Midbrain (tissue), 1 donor: Measurements from ENCODE around the gene BMP8A.
"Not testable (repeated sequence)": the region's sequence is repeated elsewhere in the genome, so short reads cannot be mapped to it uniquely, and the experiment has no call there.

Experiments
- DNase-seq: peaks from one replicate; lab custom pipeline; 2025; lab: John Stamatoyannopoulos, UW

BMP8A gene

DNA sequence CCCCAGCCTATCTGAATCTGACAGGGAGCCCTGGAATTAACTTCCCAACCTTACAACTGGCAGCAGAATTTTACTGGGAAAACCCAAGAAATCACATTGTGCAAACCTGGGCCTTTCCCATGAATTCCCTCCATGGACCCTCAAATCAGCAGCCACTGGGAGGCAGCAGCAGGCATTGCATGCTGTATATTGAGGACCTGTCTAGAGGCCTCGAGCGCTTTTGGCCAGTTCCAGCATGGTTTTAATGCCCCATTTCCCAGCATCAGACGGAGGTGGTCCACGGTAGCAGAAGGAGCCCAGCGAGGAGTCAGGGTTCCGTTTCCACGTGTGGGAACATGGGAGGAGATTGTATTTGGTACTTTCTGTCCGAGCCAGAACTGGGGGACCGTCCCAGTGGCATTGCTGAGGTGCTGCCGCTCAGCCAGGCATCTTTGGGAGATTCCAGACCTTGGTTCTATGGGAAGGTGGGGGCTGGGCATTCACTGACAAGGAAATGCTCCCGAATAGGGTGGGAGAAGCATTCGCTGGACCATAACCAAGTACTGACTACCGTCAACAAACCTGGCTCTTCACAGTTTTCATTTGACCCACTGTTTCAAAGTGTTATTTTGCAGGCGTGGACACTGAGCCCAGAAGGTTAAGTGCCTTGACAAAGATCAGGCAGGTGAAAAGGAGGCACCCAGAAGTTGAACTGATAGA, 15.9 kb downstream of the BMP8A start:
- peak; percentile 22 for DNase-seq

DNA sequence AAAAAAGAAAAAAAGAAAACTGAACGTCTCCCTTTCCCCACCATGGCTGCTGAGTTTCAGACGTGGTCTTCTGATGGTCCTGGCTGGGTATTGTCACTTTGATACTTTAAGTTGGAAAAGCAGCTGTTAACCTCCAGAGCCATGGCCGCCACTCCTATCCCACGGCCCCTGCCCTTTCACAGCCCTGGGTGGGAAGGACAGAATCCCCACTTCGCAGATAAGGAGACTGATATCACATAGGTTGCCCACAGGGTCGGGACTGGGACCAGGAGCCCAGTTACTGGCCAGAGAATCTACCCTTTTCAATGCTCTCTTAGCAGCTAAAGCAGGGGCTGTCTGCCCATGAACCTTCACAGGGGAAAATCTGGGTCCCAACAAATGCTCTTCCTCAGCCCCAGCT, 16.8 kb downstream of the BMP8A start:
- DNase-seq, result no peak

DNA sequence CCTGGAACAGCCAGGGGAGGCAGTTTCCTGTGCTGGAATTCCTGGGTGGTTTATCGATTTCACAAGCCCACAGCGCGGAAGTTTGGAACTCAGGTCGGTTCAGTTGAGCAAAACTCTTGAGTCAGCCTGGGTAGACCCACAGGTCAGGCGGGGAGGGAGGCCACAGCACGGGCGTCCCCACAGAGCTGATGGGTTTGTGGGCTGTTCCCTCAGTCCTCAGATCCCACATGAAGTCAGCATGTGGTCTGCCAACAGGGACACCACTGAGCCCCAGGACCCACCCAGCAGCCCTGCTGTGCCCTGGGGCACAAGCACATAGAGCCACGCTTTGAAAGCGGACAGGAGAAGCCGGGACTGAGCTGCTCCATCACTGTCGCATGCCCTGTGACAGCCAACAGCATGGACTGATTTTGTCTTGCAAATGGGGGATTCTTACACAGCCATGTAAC, 17.4 kb downstream of the BMP8A start:
- no peak for DNase-seq

DNA sequence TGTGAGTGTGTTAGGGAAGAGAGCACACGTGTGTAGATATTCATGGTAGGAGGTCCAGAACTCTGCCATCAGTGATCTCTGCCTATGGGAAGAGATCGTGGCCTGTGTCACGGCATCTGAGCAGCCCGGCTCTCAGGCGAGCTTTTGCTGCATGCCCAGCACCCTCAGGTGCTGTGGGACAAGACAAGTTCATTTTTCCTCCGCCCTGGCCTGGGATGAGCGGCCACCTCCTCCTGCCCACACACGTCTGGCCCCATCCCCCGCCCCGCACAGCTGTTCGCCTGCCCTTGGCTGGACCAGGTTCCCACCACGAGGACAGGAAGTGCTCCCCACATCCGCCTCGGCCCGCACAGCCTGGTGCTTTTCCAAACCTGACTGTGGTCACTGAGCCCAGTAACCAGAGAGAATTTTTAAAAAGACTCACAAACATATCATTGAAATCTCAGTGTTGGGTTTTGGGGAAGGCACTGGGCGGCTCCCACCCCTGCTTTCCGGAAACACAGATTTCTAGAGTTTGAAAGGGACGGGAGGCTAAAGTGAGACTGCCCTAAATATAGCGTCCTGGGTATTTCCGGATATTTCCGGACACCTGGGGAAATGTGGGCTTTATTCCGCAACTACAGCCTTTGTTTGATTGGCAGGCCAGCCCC, 18.0 kb downstream of the BMP8A start:
- DNase-seq, result no peak

DNA sequence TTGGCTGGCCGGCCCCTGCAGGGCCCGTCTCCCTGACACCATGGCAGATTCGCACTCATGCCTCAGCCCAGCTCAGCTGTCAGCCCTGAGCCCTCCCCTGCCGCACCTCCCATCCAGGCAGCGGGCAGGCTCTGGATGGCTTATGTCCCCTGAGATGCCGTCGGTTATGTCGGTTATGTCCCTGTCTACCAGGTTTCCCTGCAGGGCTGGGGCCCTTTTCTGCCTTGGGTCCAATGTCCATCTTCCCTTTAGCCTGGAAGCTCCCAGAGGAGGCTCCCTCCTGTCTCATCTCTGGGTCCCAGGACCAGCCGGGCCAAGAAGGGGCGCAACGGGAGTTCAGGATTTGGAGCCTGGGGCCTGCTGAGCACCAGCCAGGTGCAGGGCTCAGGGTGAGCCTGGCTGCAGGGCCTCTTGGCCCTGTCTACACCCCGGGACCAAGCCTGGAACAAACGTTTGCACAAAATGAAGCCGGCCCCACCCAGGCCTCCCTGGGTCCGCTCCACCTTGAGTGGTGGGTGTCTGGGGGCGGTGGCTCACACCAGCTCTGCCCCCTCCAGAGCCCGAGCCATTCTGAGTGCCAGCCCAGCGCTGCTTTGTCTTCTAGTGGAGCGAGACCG, 19.2 kb downstream of the BMP8A start:
- DNase-seq, result not testable (repeated sequence)

DNA sequence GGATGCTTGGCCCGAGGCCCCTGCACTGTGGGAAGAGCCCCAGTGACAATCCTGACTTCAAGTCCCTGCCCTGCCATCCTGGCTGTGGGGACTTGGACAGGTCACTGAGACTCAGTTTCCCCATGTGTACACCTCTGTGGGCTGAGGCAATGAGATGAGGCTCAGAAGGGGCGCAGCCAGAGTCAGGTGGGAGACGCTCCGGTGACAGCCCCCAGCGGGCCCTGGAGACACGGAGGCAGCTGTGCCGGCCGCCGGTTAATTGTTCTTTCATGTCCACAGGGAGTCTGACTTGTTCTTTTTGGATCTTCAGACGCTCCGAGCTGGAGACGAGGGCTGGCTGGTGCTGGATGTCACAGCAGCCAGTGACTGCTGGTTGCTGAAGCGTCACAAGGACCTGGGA, 20.0 kb downstream of the BMP8A start:
- DNase-seq, result not testable (repeated sequence)

DNA sequence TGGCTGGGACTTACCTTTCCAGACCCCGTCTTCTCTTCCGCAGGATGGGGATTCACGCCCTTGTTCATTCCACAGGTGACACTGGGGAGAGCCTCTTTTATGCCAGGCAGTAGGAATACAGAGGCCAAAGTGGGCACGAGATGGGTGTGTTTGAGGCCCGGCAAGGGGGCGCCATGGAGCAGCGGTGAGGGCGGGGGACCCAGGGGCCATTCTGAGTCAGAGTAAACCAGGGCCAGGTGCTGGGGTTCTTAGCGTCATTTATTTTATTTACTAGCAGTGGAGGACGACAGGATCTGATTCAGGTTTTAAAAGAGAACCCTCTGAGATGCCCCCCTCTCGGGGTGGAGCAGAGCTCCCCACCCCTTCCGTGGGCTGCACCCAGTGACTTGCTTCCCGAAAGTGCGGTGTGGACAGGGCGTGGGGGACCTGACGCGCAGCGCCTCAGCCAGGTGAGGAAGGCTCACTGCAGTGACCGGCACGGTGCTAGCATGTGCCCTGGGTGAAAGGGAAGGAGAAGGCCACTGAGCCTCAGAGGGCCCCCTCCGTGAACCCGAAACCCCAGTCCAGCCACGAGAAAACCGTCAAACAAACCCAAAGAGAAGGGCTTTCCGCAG, 20.9 kb downstream of the BMP8A start:
- not testable (repeated sequence) for DNase-seq

DNA sequence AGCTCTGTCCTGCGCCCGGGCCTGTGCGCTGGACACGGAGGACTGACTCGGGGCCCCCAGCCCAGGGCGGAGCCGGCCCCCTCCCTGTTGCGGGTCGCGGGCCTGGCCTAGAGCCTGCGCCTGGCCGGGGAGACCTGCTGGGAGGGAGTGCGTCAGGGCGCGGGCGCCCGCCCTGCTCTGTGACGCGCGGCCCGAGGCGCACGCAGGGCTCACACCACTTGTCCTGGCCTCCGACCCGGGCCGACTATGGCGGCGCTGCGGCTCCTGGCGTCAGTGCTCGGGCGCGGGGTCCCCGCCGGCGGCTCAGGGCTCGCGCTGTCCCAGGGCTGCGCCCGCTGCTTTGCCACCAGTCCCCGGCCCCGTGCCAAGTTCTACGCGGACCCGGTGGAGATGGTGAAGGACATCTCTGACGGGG, 23.3 kb downstream of the BMP8A start:
- DNase-seq, result not testable (repeated sequence)

DNA sequence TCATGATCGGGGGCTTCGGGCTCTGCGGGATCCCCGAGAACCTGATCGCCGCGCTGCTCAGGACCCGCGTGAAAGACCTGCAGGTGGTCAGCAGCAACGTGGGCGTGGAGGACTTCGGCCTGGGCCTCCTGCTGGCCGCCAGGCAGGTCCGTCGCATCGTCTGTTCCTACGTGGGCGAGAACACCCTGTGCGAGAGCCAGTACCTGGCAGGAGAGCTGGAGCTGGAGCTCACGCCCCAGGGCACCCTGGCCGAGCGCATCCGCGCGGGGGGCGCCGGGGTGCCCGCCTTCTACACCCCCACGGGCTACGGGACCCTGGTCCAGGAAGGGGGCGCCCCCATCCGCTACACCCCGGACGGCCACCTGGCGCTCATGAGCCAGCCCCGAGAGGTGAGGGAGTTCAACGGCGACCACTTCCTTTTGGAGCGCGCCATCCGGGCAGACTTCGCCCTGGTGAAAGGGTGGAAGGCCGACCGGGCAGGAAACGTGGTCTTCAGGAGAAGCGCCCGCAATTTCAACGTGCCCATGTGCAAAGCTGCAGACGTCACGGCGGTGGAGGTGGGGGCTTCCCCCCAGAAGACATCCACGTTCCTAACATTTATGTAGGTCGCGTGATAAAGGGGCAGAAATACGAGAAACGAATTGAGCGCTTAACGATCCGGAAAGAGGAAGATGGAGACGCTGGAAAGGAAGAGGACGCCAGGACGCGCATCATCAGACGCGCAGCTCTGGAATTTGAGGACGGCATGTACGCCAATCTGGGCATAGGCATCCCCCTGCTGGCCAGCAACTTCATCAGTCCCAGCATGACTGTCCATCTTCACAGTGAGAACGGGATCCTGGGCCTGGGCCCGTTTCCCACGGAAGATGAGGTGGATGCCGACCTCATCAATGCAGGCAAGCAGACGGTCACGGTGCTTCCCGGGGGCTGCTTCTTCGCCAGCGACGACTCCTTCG, 24.0 kb downstream of the BMP8A start:
- DNase-seq, result not testable (repeated sequence)

DNA sequence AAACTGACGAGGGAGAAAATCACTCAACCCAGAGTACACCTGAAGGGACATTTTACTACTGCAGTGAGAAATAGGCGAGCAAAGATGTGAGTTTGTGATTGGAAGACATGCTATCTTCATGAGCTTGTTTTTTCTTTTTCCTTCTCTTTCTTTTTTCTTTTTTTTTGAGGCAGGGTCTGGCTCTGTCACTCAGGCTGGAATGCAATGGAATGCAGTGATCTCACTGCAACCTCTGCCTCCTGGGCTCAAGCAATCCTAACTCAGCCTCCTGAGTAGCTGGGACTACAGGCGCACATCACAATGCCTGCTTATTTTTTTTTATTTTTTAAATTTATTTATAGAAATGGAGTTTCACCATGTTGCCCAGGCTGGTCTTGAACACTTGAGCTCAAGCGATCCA, 25.4 kb downstream of the BMP8A start:
- not testable (repeated sequence) for DNase-seq

DNA sequence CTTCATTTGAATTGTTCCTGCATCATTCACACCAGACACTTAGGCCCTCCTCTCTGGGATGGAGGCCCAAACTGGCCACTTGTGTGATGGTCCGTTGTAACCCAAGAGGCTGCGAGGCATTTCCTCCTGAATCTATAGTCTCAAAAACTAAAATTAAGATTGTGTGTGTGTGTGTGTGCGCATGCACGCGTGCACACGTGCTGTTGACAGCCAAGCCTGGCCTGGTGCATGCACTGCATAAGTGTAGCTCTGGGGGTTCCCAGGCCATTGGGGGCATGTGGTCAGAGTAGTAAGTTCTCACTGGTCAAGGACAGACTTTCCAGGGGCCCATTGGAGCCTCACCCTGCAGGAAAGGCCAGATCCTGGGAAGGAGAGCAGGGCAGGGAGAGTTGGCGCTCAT, 26.5 kb downstream of the BMP8A start:
- not testable (repeated sequence) for DNase-seq

DNA sequence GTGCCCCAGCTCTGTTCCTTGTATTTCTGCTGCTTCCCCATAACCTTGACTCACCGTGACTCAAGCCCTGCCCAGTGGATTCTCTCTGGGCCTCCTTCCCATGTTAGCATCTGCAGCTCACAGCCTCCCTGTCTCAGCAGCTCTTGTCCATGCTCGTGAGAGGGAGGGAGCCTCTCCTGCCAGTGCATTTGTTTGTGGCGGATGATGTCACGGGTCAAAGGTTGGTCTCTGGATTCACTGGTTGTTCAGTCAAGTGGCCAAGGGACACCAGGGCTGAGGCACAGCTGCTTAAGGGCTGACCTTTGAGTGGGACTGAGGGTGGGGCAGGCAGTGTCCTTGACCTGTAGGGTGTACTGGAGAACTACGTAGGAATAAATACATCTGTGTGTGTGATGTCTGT, 27.9 kb downstream of the BMP8A start:
- not testable (repeated sequence) for DNase-seq

DNA sequence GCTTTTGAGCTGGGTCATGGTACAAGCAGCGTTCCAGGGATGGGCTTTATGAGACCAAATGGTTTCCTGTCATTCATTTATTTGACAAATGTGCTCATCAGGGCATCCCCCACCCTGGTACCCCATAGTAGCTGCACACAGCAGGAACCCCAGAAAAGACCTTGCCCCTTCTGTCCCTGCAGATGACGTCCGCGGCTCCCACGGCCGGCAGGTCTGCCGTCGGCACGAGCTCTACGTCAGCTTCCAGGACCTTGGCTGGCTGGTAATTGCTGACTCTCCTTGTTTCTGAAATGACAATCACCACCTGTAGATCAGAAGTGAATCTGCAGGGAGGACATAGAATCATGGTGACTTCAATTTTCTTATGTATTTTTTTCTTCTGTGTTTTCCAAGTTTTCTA, 30.8 kb downstream of the BMP8A start:
- not testable (repeated sequence) for DNase-seq

DNA sequence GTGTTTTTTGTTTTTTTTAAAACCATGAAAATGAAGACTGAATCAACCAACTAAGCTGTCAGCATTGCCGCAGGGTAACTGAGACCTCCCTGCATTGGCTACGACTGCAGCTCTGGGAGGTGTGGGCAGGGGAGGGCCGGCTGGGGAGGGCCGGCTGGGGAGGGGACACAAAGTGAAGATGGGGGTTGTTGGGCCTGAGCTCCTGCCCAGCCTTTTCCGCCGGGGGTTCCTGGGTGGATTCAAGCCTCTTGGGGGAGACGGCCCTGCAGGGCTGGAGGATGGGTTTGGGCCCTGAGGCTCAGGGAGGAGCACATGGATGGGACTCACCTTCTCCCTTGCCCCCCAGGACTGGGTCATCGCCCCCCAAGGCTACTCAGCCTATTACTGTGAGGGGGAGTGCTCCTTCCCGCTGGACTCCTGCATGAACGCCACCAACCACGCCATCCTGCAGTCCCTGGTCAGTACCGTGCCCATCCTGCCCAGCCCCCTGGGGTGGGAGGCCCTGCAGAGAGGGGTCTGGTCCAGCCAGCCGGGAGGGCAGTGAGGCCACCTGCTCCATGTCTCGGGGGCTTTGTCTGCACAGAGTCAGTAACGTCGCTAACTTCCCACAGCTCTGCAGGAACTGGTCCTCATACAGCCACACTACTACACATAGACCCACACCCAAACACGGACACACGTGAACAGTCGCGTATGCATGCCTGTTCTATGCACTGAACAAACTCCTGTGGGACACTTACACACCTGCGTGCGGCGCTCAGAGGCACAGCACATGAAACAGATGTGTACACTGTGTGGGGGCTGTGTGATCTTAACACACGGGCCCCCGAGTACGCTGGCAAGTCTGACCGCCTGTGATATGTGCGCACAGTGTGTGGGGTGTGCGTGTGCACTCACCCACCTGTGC, 31.5 kb downstream of the BMP8A start:
- no peak for DNase-seq

DNA sequence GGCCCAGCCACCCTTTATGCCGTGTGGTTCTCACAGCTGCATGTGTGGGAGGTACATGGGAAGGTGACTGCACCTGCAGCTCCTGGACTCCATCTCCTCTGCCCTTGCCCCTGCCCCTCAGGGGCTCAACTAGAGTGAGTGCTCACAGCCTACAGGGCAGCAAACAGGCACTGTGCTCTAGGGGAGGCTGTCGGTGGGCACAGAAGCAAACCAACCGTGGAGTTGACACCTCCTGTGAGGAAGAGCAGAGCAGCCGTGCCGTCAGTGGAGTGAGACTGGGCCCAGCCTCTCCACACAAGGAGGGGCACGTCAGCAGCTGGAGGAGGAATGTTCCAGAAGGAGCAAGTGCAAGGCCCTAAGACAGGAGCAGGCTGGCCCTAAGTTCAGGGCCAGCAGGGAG, 32.7 kb downstream of the BMP8A start:
- DNase-seq, result no peak

DNA sequence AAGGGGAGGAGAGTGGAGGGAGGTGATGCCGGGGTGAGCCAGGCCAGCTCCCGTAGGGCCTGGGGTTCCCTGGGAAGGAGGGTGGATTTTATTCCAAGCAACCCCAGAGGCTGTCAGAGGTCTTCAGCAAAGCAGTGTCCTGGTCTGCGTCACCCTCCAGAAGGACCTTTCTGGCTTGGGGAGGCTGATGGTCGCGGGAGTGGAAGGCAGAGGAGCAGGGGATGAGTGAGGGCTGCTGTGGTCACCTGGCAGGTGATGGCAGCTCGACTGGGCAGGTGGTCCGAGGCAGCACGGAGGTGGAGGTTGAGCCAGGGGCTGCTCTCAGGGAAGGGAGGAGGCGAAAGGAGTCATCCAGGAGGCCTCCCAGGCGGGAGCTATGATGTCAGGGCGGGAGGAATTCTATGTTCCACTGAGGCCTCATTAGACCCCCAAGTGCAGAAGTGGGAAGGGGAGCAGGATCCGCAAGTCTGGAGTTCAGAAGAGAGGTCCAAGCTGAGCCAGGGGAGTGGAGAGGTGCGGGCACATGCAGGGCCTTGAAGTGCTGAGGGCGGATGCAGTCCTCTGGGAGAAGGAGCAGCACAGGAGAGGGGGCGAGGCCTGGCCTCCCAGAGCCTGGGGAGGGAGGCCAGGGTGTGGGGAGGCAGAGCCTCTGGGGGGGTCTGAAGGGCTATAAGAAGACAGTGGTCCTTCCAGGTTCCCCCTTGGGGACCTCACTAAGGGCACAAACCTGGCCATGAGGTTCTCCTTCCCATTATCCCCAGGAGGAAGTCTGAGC, 33.3 kb downstream of the BMP8A start:
- DNase-seq, result no peak

DNA sequence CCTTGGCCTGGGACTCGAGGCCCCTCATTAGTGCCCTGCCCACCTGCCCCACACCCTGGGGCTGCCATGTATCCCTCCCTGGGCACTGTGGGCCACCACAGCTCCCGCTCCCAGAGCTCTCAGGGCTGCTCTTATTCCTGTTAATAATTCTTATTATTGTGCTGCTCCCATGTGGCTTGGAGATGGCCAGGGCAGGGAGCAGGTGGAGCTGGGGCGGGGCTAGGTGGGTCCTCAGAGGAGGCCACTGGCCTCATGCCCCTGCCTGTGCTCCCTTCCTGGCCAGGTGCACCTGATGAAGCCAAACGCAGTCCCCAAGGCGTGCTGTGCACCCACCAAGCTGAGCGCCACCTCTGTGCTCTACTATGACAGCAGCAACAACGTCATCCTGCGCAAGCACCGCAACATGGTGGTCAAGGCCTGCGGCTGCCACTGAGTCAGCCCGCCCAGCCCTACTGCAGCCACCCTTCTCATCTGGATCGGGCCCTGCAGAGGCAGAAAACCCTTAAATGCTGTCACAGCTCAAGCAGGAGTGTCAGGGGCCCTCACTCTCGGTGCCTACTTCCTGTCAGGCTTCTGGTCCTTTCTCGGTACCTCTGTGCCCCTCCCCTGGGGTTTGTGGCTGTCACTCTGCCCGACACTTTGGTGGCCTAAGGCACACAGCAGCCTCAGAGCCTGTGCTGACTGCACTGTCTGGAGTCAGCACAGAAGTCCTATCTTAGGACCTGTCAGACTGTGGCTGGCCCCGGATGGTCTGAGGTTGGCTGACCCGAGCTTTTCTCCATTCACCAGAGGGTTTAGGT, 34.1 kb downstream of the BMP8A start:
- DNase-seq, result no peak

DNA sequence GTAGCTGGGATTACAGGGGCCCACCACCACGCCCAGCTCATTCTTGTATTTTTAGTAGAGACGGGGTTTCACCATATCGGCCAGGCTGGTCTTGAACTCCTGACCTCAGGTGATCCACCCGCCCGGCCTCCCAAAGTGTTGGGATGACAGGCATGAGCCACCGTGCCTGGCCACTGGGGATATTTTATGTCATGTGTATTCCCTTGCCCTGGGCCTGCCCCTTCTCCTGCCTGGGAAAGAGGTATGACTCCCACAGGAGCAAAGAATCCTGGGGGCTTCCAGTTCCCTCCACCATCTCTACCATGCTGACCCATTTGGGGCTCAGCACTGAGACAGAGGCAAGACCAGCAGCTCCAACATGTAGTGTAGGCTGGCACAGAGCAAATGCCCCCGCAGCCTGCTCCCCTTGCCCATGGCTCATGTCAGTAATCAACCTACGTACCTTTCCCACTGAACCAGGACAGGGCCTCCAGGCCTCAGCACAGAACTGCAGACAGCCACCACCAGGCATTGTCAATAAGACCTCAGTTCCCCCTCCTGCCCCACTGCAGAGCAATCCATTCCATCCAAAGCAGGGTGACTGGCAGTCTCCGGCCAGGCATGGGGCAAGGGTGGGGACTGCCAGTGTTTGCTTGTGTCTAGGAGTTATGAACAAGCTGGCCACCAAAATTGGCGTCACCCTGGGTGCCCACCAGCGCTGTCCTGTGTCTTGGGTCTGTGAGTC, 35.2 kb downstream of the BMP8A start:
- DNase-seq, result no peak
